NCI-H2196 (cell line): ENCODE results near the gene EIF3F.

Experiments
- DNase-seq: peaks from one replicate; lab custom pipeline; 2025; ENCODE audit not compliant: unreplicated experiment; lab: John Stamatoyannopoulos, UW

Gene EIF3F, protein sequence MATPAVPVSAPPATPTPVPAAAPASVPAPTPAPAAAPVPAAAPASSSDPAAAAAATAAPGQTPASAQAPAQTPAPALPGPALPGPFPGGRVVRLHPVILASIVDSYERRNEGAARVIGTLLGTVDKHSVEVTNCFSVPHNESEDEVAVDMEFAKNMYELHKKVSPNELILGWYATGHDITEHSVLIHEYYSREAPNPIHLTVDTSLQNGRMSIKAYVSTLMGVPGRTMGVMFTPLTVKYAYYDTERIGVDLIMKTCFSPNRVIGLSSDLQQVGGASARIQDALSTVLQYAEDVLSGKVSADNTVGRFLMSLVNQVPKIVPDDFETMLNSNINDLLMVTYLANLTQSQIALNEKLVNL

DNA sequence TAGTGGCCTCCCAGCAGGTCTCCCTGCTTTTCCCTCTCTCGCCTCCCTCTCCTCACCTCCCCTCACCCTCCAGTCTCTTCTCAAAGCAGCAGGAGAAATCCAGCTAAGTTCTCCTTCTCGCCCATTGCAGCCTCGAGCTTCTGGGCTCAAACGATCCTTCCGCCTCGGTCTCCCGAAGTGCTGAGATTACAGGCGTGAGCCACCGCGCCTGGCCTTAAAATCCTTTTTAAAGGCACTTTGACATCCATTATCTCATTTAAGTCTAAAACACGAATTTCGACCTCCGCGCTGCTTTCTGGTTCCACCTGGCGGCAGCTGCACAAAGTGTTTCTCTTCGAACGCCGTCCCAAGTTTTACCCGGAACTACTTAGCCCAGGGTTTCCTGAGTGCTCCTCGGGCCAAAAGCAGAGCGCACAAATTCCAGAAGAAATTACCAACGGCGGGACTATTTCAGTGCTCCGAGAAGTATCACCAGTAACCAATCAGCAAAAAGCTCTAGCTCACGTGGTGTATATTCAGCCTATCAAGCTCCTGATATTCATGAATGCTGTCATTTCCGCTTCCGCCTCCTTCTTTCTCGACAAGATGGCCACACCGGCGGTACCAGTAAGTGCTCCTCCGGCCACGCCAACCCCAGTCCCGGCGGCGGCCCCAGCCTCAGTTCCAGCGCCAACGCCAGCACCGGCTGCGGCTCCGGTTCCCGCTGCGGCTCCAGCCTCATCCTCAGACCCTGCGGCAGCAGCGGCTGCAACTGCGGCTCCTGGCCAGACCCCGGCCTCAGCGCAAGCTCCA lies at the start of gene EIF3F:
EIF3F (plus strand) TSS at position 570 of the 792 bp plus-strand sequence; CDS start at position 586, 16 bp downstream.
- peak; percentile 98 for DNase-seq

DNA sequence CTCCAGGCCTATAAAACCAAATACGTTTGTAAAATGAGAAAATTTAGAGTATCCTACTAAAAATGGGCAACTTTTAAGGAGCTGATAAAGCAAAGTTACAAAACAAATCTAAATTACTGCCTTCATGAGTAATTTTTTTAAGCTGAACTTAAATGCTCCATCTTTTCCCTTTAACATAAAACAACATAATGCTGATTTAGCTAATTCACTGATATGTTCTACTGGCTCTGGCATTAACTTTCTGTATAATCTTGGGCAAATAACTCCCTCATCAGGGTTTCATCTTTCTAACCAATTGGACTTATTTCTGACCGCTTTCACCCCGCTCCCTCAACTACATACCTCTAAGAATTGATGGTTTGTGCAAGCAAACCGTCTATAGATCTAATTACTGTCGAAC lies 46.0 kb upstream of the EIF3F start:
- no peak for DNase-seq

DNA sequence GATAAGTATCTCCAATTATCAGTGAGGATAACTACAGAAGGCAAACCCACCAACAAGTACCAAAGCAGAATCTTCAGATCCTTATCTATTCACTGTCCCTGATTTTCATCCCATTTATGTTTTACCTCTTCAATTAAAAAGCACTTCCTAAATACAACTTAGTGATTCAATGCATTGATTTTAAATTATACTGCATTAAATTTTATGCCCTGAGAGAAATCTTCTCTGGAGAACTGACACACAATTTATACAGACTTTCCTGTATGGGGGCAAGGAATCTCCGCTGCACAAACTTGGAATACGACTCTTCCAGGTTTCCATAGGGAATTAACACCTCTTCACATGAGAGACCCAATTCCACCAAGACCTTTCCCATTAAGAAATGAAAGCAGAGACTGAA lies 45.5 kb upstream of the EIF3F start, which contains the start of gene OR10A3:
OR10A3 (minus strand) TSS at position 101 of the 400 bp plus-strand sequence. CDS start 2,188 bp downstream, outside the sequence.
- DNase-seq: no peak

DNA sequence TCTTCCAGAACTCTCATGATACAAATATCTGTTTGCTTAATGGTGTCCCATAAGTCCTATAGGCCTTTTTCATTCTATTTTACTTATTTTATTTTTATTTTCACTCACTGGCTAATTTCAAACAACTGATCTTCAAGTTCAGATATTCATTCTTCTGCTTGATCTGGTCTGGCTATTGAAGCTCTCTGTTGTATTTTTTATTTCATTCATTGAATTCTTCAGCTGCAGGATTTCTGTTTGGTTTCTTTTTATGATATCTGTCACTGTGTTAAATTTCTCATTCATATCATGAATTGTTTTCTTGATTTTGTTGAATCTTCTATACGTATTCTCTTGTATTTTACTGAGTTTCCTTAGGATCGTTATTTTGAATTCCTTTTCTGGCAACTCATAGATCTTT lies 43.0 kb upstream of the EIF3F start:
- DNase-seq: no peak

DNA sequence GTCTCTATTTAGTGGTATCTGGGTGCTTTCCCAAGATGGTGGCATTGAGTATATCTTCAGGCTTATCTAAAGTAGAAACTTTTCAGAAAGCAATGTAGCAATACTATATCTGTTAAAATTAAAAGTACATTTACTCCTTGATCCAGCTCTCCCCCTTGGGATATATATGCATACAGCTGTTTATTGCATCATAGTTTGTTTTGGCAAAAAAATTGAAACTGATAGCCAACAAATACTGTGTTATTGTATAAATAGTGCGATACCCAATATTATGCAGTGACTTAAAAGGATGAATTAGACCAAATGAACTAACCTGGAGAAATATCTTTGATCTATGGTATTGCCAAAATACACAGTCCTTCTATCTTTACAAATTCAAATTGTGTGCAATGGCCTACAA lies 37.2 kb upstream of the EIF3F start:
- DNase-seq: no peak

DNA sequence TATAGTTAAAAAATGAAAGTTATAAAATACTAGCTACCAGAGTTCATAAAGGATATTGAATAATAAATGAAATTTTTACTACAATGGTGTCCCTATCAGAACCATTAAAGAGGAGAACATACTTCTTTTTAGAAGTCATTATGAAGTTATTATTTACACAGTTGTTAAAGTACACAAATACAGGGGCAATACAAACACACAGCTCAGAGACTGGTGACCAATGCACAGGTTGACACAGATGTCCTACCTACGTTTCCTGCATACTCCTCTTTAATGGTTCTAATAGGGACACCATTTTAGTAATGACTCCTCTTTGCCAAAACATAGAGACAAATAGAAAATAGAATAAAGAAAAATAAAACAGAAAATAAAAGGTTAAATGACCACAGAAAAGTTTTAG lies 31.9 kb upstream of the EIF3F start:
- no peak for DNase-seq

DNA sequence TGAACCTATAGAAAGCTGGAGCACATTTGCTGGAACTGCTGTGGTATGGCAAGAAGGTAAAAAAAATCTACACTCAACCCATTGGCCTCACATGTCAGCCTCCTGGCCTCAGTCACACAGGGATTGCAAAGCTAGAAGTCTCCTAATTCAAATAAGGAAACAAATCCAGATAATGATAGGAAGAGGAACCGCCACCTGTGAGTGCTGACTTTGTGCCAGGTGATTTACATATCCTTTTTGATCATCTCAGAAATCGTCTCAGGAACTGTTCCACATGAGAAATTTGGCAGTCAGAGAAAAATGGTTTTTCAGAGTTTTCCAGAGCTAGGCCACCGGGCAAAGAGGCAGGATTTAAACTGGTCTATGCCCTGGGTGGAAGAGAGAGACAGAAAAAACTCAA lies 22.9 kb upstream of the EIF3F start:
- no peak for DNase-seq

DNA sequence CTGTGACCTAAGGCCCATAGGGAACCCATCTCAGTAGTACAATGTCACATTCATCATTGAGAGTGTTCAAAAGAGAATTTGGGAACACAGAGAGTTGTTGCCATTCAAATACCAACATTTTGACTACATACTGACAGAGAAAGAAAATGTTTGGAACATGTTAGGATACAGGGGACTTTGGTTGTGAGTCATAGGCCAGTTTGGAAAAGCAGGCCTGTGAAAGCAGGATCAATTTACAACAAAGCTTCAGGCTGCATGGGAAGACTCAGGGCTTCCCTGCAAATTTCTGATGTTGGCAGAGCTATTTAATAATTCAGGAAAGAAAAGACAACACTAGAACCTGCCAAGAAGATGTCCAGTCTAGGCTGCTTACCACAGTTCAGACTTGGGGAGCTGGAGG lies 22.3 kb upstream of the EIF3F start:
- DNase-seq: no peak

DNA sequence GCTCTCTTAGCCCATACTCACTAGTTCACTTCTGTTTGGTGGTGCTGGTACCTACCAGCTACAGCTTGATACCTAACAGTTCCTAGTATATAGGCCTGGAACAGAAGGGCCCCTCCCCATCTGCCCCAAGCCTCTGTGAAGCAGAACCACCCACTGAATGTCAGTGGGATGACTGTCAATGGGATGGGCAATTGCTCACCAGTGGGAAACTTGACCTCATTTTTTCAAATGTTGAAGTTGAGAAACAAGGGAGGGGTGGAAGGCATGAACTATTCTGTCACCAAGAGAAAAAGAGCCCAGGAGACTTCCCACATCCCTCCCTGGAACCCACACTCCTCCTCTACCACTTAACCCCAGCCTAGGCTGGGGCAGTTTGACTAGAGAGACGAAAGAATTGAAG lies 21.8 kb upstream of the EIF3F start, which contains the start of gene NLRP10:
NLRP10 (minus strand) TSS at position 62 of the 400 bp plus-strand sequence. CDS start 1,952 bp downstream, outside the sequence.
- no peak for DNase-seq

DNA sequence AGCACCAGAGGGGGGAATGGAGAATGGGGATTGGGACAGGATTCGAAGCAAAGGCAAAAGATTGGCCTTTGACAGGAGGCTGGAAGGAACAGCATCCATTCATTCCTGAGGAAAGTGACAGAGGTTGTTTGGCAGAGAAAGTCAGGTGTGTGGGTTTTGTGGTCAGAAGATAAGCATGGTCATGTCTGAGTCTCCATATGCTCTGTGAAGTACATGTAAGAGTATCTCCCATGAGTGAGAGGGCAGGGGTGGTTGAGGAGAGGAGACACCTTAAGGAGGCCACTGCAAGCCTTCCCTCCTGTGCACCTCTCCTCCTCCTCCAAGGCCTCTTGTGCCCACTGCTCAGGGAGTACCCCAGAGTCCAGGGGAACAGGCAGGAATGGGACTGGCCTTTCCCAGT lies 20.0 kb upstream of the EIF3F start:
- no peak for DNase-seq

DNA sequence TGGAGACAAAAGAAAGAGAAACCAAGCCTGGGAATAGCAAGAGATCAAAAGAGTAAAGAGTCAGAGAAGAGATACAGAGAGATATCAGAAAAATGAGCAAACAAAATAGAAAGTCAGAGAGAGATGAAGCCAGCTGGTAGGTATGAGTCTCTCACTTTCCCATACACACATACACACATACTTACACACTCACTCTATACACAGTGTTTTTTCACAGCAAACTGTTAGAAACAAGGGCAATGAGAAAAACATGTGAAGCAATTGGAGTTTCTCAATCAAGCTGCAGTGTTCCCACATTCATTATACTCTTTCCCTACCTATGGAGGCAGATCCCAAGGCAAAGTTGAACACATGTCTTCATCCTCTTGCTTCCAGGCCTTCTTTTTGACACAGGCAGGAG lies 19.3 kb upstream of the EIF3F start:
- no peak for DNase-seq

DNA sequence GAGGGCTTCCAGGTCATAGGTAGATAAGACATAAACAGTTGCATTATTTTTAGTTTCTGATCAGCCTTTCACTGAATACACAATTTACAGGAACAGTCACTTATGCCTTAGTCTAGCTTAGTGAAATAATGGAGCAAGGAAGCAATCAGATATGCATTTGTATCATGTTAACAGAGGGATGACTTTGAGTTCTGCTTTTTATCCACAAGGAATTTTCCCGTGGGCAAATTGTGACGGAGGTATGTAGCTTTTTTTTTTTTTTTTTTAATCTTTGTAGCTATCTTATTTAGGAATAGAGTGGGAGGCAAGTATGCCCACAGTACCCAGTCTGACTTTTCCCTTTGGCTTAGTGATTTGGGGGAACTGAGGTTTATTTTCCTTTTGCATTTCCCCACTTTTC lies 18.5 kb upstream of the EIF3F start:
- DNase-seq: no peak

DNA sequence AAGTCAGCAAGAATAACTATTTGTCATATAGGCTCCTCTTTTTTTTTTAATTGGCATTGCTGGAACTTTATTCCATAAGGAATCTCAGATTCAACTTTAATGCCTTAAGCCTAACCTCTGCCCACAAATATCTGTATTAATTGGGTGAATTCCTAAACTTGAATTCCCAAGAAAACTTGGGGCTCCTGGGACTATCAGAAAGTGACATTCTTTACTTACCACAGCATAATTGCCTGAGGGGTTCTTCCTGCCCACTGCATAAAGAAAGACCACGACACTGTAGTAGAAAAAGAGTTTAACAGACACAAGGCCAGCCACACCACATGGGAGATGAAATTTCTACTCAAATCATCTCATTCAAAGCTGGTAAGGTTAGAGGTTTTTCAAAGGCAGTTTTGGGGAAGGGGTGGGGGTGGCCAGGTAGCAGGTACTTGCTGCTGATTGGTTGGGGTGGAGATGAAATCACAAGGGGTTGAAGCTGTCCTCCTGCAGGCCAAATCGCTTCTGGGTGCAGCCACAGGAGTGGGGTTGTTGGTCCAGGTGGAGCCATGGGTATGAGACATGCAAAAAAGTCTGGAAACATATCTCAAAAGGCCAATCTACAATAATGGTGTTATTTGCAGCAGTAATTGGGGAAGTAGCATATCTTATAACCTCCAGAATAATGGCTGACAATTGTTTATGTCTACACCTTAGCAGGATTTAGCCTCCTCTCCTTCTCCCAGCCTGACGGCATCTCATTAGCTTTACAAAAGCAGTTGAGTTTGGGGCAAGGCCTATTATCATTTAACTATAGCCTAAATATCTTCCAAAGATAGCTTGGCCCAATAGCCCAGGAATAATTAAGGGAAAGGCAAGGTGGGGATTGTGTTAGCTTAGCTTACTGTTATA lies 17.1 kb upstream of the EIF3F start:
- no peak for DNase-seq

DNA sequence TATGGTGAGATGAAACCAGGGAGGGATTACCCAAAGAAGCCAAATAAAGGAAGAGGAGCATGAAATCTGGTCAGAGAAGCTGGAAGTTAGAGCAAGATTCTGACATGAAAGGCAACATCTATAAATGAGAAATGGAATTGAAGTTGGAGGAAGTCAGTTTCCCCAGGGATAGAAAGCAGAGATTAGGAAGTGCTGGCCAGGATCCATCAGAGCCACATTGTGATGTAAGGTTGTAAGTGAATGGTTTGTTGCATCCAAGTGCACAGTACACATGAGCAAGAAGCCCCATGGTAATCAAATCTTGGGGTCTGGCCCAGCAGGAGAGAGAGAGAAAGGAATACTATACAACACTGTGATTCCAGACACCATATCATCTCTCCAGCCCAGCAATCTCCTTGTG lies 15.3 kb upstream of the EIF3F start:
- no peak for DNase-seq

DNA sequence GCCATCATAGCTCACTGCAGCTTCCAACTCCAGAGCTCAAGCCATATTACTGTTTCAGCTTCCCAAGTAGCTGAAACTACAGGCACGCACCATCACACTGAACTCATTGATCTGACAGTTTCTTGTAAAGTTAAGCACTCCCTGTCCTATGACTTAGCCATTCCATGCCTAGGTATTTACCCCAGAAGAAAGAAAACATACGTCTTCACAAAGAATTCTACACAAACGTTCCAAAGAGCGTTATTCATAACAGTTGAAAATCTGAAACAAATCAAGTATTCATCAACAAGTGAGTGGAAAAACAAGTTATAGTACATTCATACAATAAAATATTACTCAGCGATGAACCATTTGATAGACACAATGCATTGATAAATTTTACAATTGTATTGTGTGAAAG lies 14.1 kb upstream of the EIF3F start:
- DNase-seq: no peak

DNA sequence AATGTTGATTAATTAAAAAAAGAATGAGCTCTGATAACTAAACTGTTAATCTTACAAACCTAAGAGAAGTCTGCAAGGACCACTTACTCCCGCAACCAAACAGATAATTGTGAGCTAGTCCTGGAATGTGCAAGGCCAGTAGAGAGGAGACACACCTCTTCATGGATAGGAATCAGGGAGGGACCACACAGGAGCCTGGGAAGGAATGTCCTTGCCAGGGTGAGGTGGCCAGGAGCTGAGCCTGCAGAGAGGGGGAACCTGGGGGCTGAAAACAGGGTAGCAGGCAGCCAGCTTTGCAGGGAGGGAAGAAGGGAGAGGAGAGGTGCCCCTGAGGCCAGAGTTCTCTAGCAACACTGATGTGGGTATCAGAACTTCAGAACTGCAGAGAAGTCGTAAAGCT lies 12.5 kb upstream of the EIF3F start:
- DNase-seq: no peak

DNA sequence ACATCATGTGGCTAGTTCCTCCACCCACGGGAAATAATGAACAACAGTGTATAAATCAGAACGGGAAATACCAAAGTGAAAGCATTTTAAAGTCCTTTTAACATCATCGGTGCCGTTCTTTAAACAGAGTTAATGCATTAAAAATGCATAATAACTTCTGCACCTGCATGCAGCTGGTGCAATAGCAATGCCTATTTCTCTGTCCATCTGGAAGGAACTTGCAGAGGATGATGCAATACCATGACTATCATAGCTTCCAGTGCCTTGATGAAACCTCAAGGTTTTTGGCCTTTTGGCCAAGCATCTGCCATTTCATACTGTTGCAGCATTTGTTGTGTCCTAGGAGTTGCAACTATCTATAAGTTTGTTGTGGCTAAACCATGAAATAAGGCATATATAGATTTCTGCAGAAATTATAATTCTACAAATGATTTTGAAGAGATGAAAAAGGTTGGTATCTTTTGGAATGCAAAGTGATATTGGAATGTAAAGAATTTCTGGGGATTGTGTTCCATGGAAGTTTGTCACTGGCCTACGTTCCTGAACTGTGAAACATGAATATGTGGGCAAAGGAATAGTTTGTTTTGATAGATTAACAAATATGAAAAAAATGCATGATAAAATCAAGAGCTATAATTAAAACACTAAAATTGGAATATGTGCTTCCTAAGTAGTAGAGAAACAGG lies 9.8 kb upstream of the EIF3F start:
- DNase-seq: no peak

DNA sequence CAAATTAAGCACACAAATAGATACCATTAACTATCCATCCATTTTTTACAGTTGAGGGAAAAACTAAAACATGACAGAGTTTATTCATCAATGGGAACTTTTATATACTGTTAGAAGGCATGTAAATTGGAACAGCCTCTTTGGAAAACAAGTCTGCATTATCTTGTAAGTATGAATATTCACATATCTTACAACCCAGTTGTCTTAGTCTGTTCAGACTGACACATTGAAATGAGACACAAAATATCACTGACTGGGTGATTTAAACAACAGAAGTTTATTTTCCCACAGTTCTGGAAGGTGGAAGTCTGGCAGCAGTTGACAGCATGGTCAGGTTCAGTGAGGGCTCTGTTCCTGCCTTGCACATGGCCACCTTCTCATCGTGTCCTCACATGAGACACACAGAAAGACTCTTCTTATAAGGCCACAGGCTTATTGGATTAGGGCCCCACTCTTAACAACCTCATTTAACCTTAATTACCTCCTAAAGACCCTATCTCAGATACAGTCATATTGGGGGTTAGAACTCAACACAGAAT lies 5.4 kb upstream of the EIF3F start:
- no peak for DNase-seq

DNA sequence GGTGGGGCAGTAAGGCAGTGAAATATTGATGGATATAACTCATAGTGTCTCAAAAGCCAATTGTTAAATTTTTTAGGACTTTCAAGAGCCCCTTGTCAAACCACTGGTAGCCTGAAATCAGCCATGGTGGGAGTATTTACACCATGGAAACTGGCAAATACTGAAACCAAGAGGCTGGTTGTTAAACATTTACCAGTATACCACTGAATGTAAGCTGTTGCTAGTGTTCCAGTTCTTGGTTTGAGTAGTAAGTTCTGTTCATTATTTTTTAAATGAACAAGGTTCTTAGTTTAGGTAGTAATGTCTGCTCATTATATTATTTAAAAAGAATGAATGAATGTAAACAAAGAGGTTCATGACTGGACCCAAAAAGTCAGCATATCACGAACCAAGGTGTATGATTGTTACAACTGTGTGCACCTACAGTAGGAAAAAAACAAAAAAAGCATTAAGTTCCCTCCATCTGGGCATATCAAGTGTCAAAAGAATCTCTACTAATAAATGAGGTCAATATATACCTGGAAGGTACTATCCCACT lies 4.5 kb upstream of the EIF3F start:
- DNase-seq: no peak
